Stimulated activated CD8-positive, alpha-beta memory T cell treated with anti-CD3 and anti-CD28 coated beads, Interleukin-4, amount 100 ng/mL, for 24 hours (primary cell): Measurements from ENCODE around the gene ATP6V0B.

Source experiments
- DNase-seq: peaks from one replicate; pipeline ENCODE4 v3.0.0-alpha.2; 2020; ENCODE audit warnings: low read depth

Gene ATP6V0B

GRCh38 chr1:44008259-44008658 lies 33.5 kb downstream of the ATP6V0B start:
- DNase-seq: no peak

DNA sequence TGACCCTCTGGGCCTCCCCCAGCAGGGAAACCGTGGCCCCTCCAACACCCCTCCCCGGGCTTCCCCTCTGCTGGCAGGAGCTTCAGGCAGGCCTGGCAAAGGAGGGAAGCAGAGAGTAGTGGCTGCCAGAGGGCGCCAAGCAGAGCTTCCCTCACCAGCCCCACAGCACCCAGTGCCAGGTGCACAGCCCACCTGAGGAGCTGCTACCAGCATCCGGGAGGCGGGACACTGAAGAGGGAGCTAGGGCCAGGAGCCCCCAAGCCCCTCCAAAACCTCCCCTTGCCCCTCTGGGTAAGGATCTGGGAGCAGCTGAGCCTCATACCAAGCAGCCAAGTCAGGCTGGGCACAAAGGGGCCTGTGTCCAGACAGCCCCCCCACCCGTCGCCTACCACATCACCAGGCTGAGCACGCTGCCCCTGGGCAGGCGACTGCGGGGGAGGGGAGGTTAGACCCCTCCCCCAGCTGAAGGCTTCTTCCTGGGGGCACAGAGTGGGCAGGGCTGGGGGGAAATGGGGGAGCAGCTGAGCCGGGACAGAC lies 36.2 kb downstream of the ATP6V0B start:
- DNase-seq: no peak

DNA sequence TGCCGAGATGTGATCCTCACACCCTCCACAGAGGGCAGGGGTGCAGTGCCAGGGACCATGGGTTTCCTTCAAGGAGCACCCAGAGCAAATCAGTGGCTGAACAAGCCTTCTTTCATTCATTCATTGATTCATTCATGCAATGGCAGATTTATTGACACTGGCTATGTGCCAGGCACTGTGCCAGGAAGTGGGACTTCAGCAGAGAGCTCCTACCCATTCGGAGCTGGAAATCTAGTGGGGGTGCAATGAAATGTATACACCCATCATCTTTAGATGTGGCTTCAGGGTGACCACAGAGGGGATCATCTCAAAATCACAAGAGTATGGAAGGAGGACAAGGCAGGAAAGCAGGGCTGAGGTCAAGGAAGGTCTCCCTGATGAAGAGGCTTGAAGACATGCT lies 37.6 kb downstream of the ATP6V0B start:
- DNase-seq: no peak

DNA sequence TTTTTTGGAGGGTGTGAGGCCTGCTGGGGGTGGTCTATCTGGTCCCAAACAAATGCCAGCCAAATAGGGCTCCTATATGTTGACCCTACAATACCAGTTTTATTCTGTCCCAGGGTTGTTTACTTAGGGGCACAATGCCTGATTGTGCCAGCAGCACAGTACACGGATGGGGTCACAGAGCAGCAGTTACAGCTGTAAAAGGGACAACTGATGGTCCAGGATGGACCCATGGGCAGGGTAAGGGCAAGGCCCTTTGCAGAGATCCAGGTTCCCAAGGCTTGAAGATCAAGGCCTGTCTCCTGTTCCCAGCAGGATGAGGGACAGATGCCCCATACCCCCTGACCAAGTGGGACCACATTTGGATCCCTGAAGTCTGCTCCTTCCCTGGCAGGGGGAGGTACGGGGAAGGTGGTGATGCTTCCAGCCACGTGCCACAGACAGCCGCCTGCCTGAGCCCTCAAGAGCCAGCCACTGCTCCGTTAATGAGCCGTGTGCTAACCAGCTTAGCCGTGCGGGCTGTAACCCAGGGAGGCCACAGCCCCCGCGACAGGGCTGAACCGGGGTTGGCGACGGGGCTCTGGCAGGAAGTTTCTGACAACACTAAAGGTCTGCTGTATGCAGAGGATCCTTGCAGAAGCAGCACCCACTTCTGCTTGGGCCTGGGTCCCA lies 38.3 kb downstream of the ATP6V0B start:
- no peak for DNase-seq

DNA sequence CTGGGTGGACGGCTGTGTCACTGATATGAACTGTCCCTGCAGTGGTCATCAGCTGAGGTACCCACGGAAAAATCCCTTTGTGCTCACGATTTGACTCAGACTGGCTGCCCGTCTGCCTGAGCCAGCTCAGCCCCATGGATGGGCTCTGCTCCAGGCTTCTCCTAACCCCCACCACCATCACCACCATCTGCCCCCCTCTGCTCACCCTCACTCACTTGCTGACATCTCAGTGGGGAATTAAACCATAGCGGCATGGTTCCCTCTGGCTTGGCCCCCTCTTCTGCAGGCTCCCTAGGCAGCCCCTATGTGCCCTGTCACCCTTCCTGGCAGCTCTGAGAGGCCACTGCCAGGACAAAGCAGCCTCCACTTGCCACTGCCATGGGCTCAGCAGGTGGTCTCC lies 39.2 kb downstream of the ATP6V0B start:
- DNase-seq: no peak

DNA sequence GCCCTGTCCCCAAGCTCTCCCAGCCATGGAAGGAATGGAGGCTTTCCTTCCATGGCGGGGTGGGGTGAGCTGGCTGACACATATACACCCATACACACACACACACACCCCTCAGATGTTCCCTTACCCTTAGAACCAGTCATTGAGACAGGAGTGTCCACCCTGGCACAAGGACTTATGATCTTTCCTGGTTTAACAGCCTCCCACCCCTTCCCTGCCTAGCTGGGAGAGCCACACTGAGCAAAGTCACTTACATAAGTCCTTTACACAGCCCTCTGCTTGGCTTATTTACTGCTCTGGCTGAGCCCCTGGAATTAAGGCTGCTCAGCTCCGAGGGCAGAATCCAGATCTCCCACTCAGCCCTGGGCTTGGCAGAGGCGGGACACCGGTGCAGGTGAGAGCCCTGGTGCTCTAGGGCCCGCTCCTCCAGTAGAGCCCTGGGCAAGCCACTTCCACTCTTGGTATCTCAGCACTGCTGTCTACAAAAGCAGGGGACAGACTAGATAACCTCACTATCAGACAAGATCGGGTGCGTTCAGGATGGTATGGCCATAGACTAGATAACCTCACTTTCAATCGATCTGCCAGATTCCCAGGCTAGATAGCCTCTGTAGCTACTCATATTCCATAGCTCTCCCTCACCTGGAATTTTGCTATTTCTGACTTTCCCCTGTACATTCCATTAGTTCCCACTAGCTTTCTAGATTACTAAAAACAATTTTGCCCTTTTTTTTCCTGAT lies 39.8 kb downstream of the ATP6V0B start:
- no peak for DNase-seq

DNA sequence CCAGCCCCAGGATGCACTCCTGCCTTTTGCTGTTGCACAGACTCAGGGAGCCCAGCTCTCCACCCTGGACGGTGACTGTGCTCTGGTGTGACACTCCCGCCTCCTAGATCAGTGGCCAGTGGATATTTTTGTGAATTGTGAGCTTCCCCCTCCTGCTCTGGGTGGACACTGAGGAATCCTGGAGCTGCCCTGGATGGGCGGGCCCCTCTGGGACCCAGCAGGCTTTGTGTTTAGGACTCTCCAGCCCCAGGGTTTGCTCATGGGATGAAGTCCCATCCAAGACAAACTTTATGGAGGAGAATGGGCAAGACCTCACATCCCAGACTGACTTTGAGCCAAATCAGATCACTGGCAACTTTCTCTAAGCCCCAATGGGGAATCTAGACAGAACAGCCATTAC lies 40.4 kb downstream of the ATP6V0B start:
- no peak for DNase-seq

DNA sequence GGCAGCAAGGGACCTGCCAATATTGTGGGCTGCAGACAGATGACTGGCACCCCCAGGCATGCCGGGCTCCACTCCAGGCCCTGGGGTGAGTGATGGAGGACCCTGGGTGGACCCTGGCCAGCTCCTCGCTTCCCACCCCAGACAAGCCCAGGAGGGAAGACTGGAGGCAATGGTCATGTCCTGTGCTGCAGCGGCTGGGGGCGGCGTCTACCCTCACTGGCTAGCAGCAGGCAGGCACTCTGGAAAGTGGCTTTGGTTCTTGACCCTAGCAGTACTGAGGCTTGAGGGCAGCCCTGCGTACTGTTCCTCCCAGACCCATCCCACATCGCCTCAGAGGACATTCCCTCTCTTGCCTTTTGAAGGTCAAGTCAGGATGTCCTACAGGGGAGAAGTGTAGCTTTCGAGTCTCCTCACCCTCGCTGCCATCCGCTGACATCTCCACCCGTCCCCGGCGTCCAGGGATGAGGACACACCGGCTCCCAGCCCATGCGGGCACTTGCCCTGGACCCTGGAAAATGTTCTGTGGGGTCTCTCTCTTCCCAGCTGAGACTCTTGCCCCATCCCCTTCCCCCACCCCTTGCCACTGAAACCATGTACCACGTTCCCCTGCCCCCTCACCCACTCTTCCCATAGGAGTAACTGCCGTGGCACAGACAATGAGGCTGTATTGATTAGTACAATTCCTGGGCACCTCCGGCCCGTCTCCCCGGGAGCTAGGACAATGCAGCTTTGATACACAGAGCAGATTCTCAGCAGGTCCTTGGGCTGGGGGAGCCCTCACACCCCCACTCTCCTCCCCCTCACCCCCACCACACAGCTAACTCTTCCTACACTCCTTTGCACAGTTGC lies 41.5 kb downstream of the ATP6V0B start:
- no peak for DNase-seq

- no peak for DNase-seq
Measured at GRCh38 chr1:44016890-44017400, 42.2 kb downstream of the ATP6V0B start.

DNA sequence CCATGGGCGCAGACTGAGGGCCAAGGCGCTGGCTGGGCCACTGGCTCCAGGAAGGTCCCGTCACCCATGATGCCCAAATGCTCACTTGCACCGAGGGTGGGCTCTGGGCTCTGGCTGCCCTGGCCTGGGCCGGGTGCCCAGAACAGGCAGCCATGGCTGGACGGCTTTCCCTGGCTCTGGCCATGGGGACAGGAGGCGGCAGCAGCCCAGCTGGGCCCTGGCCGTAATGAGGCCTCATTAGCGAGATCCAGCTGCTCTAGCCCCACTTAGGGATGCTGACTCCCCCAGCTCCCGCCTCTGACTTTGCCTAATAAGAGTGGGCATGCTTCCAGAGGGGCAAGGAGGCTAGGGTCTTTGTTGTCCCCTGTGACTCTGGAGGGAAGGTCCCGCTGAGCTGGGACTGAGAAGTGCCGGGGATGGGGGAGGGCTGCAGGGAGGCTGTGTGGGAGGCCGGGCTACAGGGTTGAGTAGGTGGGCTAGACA lies 44.7 kb downstream of the ATP6V0B start:
- DNase-seq: no peak

- no peak for DNase-seq
Measured at GRCh38 chr1:44020464-44020863, 45.7 kb downstream of the ATP6V0B start.

GRCh38 chr1:44021156-44021555 lies 46.4 kb downstream of the ATP6V0B start:
- DNase-seq: no peak

DNA sequence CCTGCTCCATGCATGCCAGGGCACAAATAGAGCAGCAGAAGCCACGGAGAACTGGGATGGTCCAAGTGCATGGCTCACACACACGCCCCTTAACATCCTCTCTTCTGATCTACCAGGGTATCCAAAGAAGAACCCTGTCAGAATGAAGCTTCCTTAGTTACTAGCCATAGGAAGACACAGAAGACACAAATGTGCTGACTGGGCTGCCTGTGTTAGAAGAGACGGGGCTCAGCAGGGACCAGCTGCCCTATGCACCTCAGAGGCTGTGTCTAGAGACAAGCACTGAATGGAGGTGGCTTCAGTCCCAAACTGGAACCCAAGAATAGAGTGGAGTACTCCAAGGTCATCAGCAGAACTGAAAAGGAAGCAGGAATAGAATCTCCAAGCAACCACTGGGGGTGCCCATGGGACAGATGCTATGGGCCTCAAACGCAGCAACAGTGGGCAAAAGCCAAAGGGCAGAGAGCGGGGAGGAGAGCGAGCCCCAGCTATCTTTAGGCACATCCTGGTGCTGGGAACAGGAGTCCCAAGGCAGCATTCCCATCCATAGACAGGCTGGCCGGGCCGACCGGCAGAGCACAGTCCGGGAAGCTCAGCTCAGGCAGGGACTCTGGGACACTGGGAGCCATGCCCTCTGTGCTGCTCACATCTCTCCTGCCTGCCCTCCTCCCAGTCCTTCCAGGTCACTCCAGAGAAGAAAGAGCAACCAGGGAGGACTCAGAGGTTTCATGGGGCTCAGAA lies 47.0 kb downstream of the ATP6V0B start:
- no peak for DNase-seq

DNA sequence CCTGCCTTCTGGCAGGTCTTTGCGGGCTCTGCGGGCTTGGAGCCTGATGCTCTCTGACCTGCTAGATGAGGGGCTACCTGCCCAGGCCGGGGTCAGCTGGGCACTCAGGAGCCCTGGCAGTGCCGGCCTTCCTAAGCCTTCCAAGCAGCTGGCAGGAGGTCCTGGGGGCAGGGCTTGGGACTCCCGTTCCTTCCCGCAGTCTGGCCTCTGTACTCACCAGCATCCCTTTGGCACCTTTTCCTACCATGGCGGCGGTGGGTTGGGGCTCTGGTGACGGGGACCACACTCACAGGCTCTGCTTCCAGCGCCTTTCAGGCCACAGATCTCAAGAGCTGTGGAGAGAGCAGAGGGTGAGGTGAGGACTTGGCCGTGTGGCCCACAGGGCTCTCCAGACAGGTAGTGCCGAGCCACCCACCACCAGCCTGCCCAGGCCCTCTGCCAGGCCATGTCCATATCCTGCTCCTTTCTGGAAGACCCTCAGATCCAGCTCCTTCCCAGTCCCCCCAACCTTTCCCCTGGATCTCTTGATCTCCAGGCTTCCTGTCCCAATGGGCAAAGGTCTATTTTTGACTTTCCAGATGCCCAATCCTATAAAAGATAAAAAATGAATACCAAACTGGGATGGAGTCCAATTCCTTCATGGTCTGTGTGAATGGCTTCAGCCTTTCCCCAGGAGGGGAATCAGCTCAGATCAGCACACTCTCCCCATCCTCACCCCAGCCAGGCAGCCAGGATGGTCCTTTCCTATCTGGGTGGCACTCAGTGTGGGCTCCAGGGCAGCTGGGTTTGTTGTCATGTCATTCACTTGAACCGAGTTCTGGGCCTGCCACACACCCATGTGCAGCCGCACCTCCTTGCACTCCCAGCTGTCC lies 49.5 kb downstream of the ATP6V0B start:
- no peak for DNase-seq

DNA sequence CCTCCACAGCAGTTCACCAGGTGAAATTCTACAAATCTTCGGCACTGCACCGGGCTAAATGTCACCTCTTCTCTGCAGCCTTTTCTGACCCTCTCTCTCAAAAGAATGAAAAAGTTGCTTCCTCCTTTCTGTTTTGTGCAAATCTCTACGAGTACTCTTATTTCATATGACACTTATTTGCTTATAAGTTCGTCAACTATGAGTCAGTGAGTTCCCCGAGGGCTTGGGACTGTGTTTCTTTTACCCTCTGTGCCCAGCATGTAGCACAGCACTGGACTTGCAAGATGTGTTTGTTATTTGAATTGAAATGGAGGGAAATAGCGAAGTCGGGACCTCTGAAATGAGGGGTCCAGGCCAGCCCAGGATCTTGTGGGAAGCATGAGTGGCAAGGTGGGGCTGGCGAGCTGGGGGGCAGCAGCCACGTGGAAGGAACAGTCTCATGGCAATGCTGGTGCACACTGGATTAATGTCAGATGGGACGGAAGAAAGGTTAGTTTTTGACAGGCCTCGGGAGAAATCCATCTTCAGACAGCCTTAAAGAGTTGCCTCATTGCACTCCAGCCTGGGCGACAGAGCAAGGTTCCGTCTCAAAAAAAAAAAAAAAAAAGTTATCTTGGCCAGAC lies 50.3 kb downstream of the ATP6V0B start:
- DNase-seq: no peak

GRCh38 chr1:44025816-44026215 lies 51.1 kb downstream of the ATP6V0B start:
- no peak for DNase-seq

- DNase-seq: no peak
Measured at GRCh38 chr1:44027320-44027719, 52.6 kb downstream of the ATP6V0B start.
